Esophagus muscularis mucosa (tissue), 4 donors: ENCODE data around the gene CBLN4. TPM values are rescaled to one million over a fixed set of nuclear protein-coding genes. Genes with fewer than 3 reads are reported as not detected.
A peak's percentile ranks its signal among the peaks of the same experiment; 100 is the strongest.

ENCODE experiments used
- DNase-seq: peaks from one replicate; pipeline ENCODE4 v3.0.0-alpha.2; 2017; ENCODE audit errors: extremely low spot score
- H3K27ac ChIP-seq, 4 donors: fragments of 200-600 bp; sonication (generic); replicated peaks in 1 of 4; 1 replicate in 3 of 4; 2 replicates in 1 of 4; pipeline ENCODE4 v1.5.1; 2016 to 2019; ENCODE audit warnings: mild to moderate bottlenecking in 1 of 4
- H3K27me3 ChIP-seq, 4 donors: fragments of 200-600 bp; sonication (generic); one replicate each; pipeline versions ENCODE4 v1.5.1 to v1.6.0; 2016 to 2019
- H3K36me3 ChIP-seq, 4 donors: fragments of 200-600 bp; sonication (generic); one replicate each; pipeline ENCODE4 v1.5.1; 2016 to 2019
- H3K4me1 ChIP-seq, 4 donors: fragments of 200-600 bp; sonication (generic); one replicate each; pipeline ENCODE4 v1.5.1; 2016 to 2019
- H3K4me3 ChIP-seq, 4 donors: fragments of 200-600 bp; sonication (generic); 1 replicate in 2 of 4; 2 replicates in 2 of 4; pipeline ENCODE4 v1.5.1; 2016 to 2019; ENCODE audit warnings: mild to moderate bottlenecking in 4 of 4, moderate library complexity in 1 of 4
- H3K9me3 ChIP-seq, 4 donors: fragments of 200-600 bp; sonication (generic); 1 replicate in 3 of 4; 2 replicates in 1 of 4; pipeline ENCODE4 v1.5.1; 2016 to 2019
- CTCF ChIP-seq, 3 experiments: fragments of 200-600 bp in 2 of 3; fragments of 450-650 bp in 1 of 3; sonication (generic) in 2 of 3; IDR thresholded peaks; one replicate each; pipeline ENCODE4 v1.5.1; 2017 to 2019; ENCODE audit warnings: antibody characterized with exemption in 3 of 3, mild to moderate bottlenecking in 2 of 3, moderate library complexity in 1 of 3
- EP300 ChIP-seq: sonication (generic); formaldehyde crosslinking; IDR thresholded peaks from one replicate; pipeline ENCODE4 v1.6.1; 2017; ENCODE audit warnings: antibody characterized with exemption
- POLR2A ChIP-seq: fragments of 450-650 bp; IDR thresholded peaks from one replicate; pipeline ENCODE4 v1.6.1; 2017; ENCODE audit warnings: antibody characterized with exemption, moderate library complexity, mild to moderate bottlenecking, low read depth
- POLR2AphosphoS5 ChIP-seq, 2 donors: sonication (generic); formaldehyde crosslinking; IDR thresholded peaks; one replicate each; pipeline ENCODE4 v1.6.1; 2017; ENCODE audit warnings: antibody characterized with exemption in 2 of 2
- WGBS: methylation state at CpG from one replicate; pipeline ENCODE4 v1.1.5; 2018; 5-methylcytosine and 5-hydroxymethylcytosine counted together
- intact Hi-C: fragments of 100-400 bp; cut with DNase I; formaldehyde crosslinking; loops from one replicate; pipeline ENCODE4 v1.15.1; 2023
- total RNA-seq, 4 donors: library from RNA; depleted of rRNA; stranded (reverse); fragments of >200 nt; gene quantifications; one replicate each; pipeline versions ENCODE4 v1.1.0 to v1.2.1, GENCODE V29; 2016

Gene CBLN4
- total RNA-seq, 4 donors from 2014 or later, result 0.11 TPM; not detected in 3

DNA sequence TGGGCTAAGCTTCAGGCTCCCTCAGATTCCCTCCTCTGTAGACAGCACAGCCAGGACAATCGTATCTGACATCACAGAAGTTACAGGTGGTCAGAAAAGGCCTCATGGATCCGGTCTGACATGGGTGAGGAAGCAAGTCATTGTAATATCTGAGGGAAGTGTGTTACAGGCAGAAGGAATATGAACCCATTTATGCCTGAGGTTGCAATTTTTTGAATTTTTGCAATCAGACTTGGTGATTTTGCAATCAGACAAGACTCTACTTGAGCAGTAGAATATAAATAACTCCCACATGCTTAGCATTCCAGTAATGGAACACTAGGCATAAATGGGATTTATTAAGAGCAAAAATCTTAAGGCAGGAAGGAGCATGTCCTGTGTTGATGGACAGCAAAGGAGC is 52.1 kb downstream of the CBLN4 start:
- TF ChIP-seq EP300 (no peak), POLR2AphosphoS5 (IDR thresholded peaks at IDR 0.05) (no peak), POLR2A (no peak), CTCF (IDR thresholded peaks at IDR 0.05) (no peak)
- WGBS, result 55% methylated on average over 2 of the region's 2 CpGs
- Histone ChIP-seq H3K27me3 (no peaks in the 10 kb centered on the region), H3K4me1 (peaks cover 0 to 12% (median 3%) of the 10 kb centered on the region in 4 donors), H3K27ac (no peak overlapping the region), H3K36me3 (no peaks in the 10 kb centered on the region), H3K9me3 (peaks cover 0 to 11% (median 5%) of the 10 kb centered on the region in 4 donors), H3K4me3 (no peak overlapping the region)
- DNase-seq, result no peak
- intact Hi-C loops, result no loop called here

DNA sequence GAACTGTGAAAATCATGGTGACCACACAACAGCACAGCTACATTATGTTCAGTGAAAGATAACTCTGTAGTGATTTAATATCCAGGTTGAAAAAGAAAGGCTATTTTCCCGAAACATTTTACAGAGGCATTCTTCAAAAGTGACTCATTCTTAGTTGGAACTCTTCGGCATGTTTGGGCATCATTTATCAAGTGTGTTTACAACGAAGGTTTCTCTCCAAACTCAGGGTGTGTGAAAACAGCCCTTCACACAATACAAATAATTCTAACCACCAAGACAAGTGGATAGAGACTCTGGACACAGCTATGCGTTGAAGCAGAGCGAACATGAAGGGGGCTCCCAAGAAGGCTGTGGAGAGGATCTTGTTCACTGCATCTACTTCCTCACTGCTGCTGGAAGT is 57.6 kb downstream of the CBLN4 start:
- peaks cover 0 to 1% (median 0%) of the 10 kb centered on the region in 4 donors for H3K4me1 ChIP-seq
- no peak for DNase-seq
- no peak overlapping the region for H3K4me3 ChIP-seq
- no peaks in the 10 kb centered on the region for H3K9me3 ChIP-seq
- H3K27ac ChIP-seq, result peak overlapping the region in 1 of 4 donors; percentile 13
- no peaks in the 10 kb centered on the region for H3K36me3 ChIP-seq
- 50% methylated on average over 5 of the region's 5 CpGs for WGBS
- intact Hi-C loops, result no loop called here
- no peaks in the 10 kb centered on the region for H3K27me3 ChIP-seq
- TF ChIP-seq POLR2AphosphoS5 (IDR thresholded peaks at IDR 0.05) (no peak), POLR2A (no peak), CTCF (IDR thresholded peaks at IDR 0.05) (no peak), EP300 (no peak)

Other genes starting within 250 kb of the CBLN4 start
- gene MC3R, start 243.2 kb upstream of the CBLN4 start, total RNA-seq, result not detected